ENCODE results near the gene PLIN3.
A peak's percentile ranks its signal among the peaks of the same experiment; 100 is the strongest.
"Not testable (repeated sequence)": the region's sequence is repeated elsewhere in the genome, so short reads cannot be mapped to it uniquely, and the experiment has no call there.

Gene PLIN3

GRCh38 chr19:4908360-4908759 is 40.9 kb upstream of the PLIN3 start:
- peaks cover 25% of the 10 kb centered on the region for H3K4me1 Mint-ChIP-seq (ENCODE audit: low read depth)
- H3K9me3 Mint-ChIP-seq: no peaks in the 10 kb centered on the region
- peaks cover 24% of the 10 kb centered on the region for H3K36me3 Mint-ChIP-seq (ENCODE audit: low read depth)
- H3K4me3 Mint-ChIP-seq: peak overlapping the region; percentile 20
- H3K27me3 Mint-ChIP-seq (ENCODE audit: low read depth): no peaks in the 10 kb centered on the region
- no peak for DNase-seq (ENCODE audit: low spot score)
- H3K27ac Mint-ChIP-seq: no peak overlapping the region

GRCh38 chr19:4906963-4907362 is 39.5 kb upstream of the PLIN3 start:
- H3K36me3 Mint-ChIP-seq (ENCODE audit: low read depth): peaks cover 12% of the 10 kb centered on the region
- no peak overlapping the region for H3K4me3 Mint-ChIP-seq
- no peaks in the 10 kb centered on the region for H3K27me3 Mint-ChIP-seq (ENCODE audit: low read depth)
- H3K9me3 Mint-ChIP-seq: no peaks in the 10 kb centered on the region
- no peak for DNase-seq (ENCODE audit: low spot score)
- H3K27ac Mint-ChIP-seq: no peak overlapping the region
- peaks cover 13% of the 10 kb centered on the region for H3K4me1 Mint-ChIP-seq (ENCODE audit: low read depth)

- H3K27ac Mint-ChIP-seq: no peak overlapping the region
- H3K36me3 Mint-ChIP-seq (ENCODE audit: low read depth): no peaks in the 10 kb centered on the region
- H3K4me3 Mint-ChIP-seq: no peak overlapping the region
- no peaks in the 10 kb centered on the region for H3K9me3 Mint-ChIP-seq
- peaks cover 3% of the 10 kb centered on the region for H3K4me1 Mint-ChIP-seq (ENCODE audit: low read depth)
- H3K27me3 Mint-ChIP-seq (ENCODE audit: low read depth): no peaks in the 10 kb centered on the region
- DNase-seq (ENCODE audit: low spot score): no peak
Measured at GRCh38 chr19:4904481-4904880, 37.0 kb upstream of the PLIN3 start.

- no peak for DNase-seq (ENCODE audit: low spot score)
- Mint-ChIP-seq H3K27me3 (ENCODE audit: low read depth) (no peaks in the 10 kb centered on the region), H3K36me3 (ENCODE audit: low read depth) (no peaks in the 10 kb centered on the region), H3K4me3 (no peak within 1 kb of the TSS), H3K4me1 (ENCODE audit: low read depth) (no peaks in the 10 kb centered on the region), H3K27ac (no peak within 1 kb of the TSS), H3K9me3 (no peaks in the 10 kb centered on the region)
Measured at GRCh38 chr19:4902796-4903195, 35.3 kb upstream of the PLIN3 start, which contains the start of gene ARRDC5. Gene ARRDC5 (minus strand): TSS chr19:4902896. CDS start chr19:4902825, 71 bp downstream.

GRCh38 chr19:4900879-4901278 is 33.4 kb upstream of the PLIN3 start:
- not testable (repeated sequence) for H3K9me3 Mint-ChIP-seq, H3K27ac Mint-ChIP-seq

GRCh38 chr19:4897146-4897545 is 29.7 kb upstream of the PLIN3 start:
- Mint-ChIP-seq H3K4me3 (no peak overlapping the region), H3K36me3 (ENCODE audit: low read depth) (no peaks in the 10 kb centered on the region), H3K9me3 (no peaks in the 10 kb centered on the region), H3K27ac (no peak overlapping the region), H3K27me3 (ENCODE audit: low read depth) (no peaks in the 10 kb centered on the region), H3K4me1 (ENCODE audit: low read depth) (no peaks in the 10 kb centered on the region)
- DNase-seq (ENCODE audit: low spot score): no peak

More at GRCh38 chr19:4900879-4901278, 33.4 kb upstream of the PLIN3 start:
- not testable (repeated sequence) for H3K36me3 Mint-ChIP-seq (ENCODE audit: low read depth); H3K4me3 Mint-ChIP-seq; DNase-seq (ENCODE audit: low spot score); H3K27me3 Mint-ChIP-seq (ENCODE audit: low read depth); H3K4me1 Mint-ChIP-seq (ENCODE audit: low read depth)

GRCh38 chr19:4896372-4896771 is 28.9 kb upstream of the PLIN3 start:
- H3K4me3 Mint-ChIP-seq: no peak overlapping the region
- no peak overlapping the region for H3K27ac Mint-ChIP-seq
- no peaks in the 10 kb centered on the region for H3K4me1 Mint-ChIP-seq (ENCODE audit: low read depth)
- no peaks in the 10 kb centered on the region for H3K9me3 Mint-ChIP-seq
- no peaks in the 10 kb centered on the region for H3K27me3 Mint-ChIP-seq (ENCODE audit: low read depth)
- H3K36me3 Mint-ChIP-seq (ENCODE audit: low read depth): no peaks in the 10 kb centered on the region
- no peak for DNase-seq (ENCODE audit: low spot score)

- H3K4me3 Mint-ChIP-seq; DNase-seq (ENCODE audit: low spot score); H3K4me1 Mint-ChIP-seq (ENCODE audit: low read depth); H3K36me3 Mint-ChIP-seq (ENCODE audit: low read depth); H3K27me3 Mint-ChIP-seq (ENCODE audit: low read depth); H3K9me3 Mint-ChIP-seq; H3K27ac Mint-ChIP-seq: not testable (repeated sequence)
Measured at GRCh38 chr19:4892962-4893361, 25.5 kb upstream of the PLIN3 start.

- H3K4me1 Mint-ChIP-seq (ENCODE audit: low read depth): no peaks in the 10 kb centered on the region
- no peaks in the 10 kb centered on the region for H3K36me3 Mint-ChIP-seq (ENCODE audit: low read depth)
- no peaks in the 10 kb centered on the region for H3K27me3 Mint-ChIP-seq (ENCODE audit: low read depth)
- no peak for DNase-seq (ENCODE audit: low spot score)
- H3K9me3 Mint-ChIP-seq: no peaks in the 10 kb centered on the region
- no peak overlapping the region for H3K4me3 Mint-ChIP-seq
- H3K27ac Mint-ChIP-seq: no peak overlapping the region
Measured at GRCh38 chr19:4891066-4891465, 23.6 kb upstream of the PLIN3 start.

- Mint-ChIP-seq H3K27me3 (ENCODE audit: low read depth) (no peaks in the 10 kb centered on the region), H3K4me3 (no peak overlapping the region), H3K4me1 (ENCODE audit: low read depth) (no peaks in the 10 kb centered on the region), H3K9me3 (no peaks in the 10 kb centered on the region), H3K36me3 (ENCODE audit: low read depth) (no peaks in the 10 kb centered on the region), H3K27ac (no peak overlapping the region)
- no peak for DNase-seq (ENCODE audit: low spot score)
Measured at GRCh38 chr19:4889034-4889815, 21.8 kb upstream of the PLIN3 start.

GRCh38 chr19:4887803-4888202 is 20.3 kb upstream of the PLIN3 start:
- H3K27ac Mint-ChIP-seq; H3K9me3 Mint-ChIP-seq; DNase-seq (ENCODE audit: low spot score); H3K4me3 Mint-ChIP-seq; H3K4me1 Mint-ChIP-seq (ENCODE audit: low read depth); H3K36me3 Mint-ChIP-seq (ENCODE audit: low read depth); H3K27me3 Mint-ChIP-seq (ENCODE audit: low read depth): not testable (repeated sequence)

- not testable (repeated sequence) for H3K36me3 Mint-ChIP-seq (ENCODE audit: low read depth); H3K27ac Mint-ChIP-seq; H3K4me3 Mint-ChIP-seq
Measured at GRCh38 chr19:4884993-4885392, 17.5 kb upstream of the PLIN3 start.

GRCh38 chr19:4882874-4883273 is 15.4 kb upstream of the PLIN3 start:
- H3K27me3 Mint-ChIP-seq (ENCODE audit: low read depth); H3K36me3 Mint-ChIP-seq (ENCODE audit: low read depth): not testable (repeated sequence)

More at GRCh38 chr19:4884993-4885392, 17.5 kb upstream of the PLIN3 start:
- not testable (repeated sequence) for H3K27me3 Mint-ChIP-seq (ENCODE audit: low read depth); DNase-seq (ENCODE audit: low spot score); H3K4me1 Mint-ChIP-seq (ENCODE audit: low read depth); H3K9me3 Mint-ChIP-seq

GRCh38 chr19:4879041-4879440 is 11.6 kb upstream of the PLIN3 start:
- no peak for DNase-seq (ENCODE audit: low spot score)
- H3K4me1 Mint-ChIP-seq (ENCODE audit: low read depth): no peaks in the 10 kb centered on the region

More at GRCh38 chr19:4882874-4883273, 15.4 kb upstream of the PLIN3 start:
- H3K4me1 Mint-ChIP-seq (ENCODE audit: low read depth); H3K27ac Mint-ChIP-seq; DNase-seq (ENCODE audit: low spot score); H3K4me3 Mint-ChIP-seq; H3K9me3 Mint-ChIP-seq: not testable (repeated sequence)

GRCh38 chr19:4878491-4878968 is 11.1 kb upstream of the PLIN3 start:
- H3K27me3 Mint-ChIP-seq (ENCODE audit: low read depth): peaks cover 2% of the 10 kb centered on the region
- H3K36me3 Mint-ChIP-seq (ENCODE audit: low read depth): no peaks in the 10 kb centered on the region
- DNase-seq (ENCODE audit: low spot score): no peak
- H3K9me3 Mint-ChIP-seq: no peaks in the 10 kb centered on the region
- no peak overlapping the region for H3K4me3 Mint-ChIP-seq
- no peaks in the 10 kb centered on the region for H3K4me1 Mint-ChIP-seq (ENCODE audit: low read depth)
- no peak overlapping the region for H3K27ac Mint-ChIP-seq

More at GRCh38 chr19:4879041-4879440, 11.6 kb upstream of the PLIN3 start:
- Mint-ChIP-seq H3K36me3 (ENCODE audit: low read depth) (no peaks in the 10 kb centered on the region), H3K27me3 (ENCODE audit: low read depth) (no peaks in the 10 kb centered on the region), H3K27ac (no peak overlapping the region), H3K4me3 (no peak overlapping the region), H3K9me3 (no peaks in the 10 kb centered on the region)
